GM18907 (cell line): ENCODE data around the gene MPP3.
"Not testable (repeated sequence)": the region's sequence is repeated elsewhere in the genome, so short reads cannot be mapped to it uniquely, and the experiment has no call there.

Source experiments
- ATAC-seq: cut with Tn5 transposase; IDR thresholded peaks from one replicate; pipeline ENCODE4 v1.9.1; 2021; ENCODE audit warnings: mild to moderate bottlenecking, moderate library complexity; ENCODE audit not compliant: unreplicated experiment

The MPP3 gene

DNA sequence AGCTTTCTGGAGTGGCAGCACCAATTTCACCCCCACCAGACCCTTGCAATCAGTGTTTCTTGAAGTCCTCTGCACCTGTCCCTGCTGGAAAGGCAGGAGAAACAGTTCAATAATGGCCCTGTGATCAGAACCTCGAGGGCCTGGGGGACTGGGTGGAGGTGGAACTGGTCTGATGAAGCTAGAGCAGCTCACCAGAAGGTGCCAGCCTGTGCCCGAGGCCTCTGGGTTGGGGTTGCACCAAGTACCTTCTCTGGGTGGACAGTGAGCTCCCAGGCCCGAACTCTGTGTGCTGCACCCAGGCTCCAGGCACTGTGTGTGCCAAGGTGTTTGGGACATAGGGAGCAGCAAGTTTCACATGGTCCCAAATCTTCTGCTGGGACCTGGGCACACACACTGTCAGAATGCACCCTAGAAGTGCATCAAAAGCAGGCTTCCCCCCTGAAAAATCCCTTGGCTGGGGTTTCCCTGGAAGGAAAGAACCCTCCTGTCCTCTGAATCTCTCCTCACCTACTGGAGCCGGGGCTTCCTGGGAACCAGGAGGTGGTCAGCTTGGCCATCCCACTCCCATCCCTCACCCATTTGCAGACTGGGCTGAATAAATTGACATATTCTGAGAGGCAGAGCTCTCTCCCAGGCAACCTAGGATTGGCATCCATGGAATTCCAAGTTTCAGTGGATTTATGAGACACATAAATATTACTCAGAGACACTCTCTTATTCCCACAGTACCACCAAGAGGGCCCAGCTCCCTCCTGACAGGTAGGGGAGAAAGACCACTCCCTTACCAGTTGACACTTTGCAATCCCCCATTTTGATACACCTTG lies 31.4 kb upstream of the MPP3 start:
- ATAC-seq, result no peak

DNA sequence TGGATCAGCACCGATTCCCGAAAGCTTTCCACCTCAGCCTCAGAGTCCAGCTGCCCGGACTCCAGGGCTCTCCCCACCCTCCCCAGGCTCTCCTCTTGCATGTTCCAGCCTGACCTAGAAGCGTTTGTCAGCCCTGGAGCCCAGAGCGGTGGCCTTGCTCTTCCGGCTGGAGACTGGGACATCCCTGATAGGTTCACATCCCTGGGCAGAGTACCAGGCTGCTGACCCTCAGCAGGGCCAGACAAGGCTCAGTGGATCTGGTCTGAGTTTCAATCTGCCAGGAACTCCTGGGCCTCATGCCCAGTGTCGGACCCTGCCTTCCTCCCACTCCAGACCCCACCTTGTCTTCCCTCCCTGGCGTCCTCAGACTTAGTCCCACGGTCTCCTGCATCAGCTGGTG lies 29.0 kb upstream of the MPP3 start:
- ATAC-seq, result no peak

DNA sequence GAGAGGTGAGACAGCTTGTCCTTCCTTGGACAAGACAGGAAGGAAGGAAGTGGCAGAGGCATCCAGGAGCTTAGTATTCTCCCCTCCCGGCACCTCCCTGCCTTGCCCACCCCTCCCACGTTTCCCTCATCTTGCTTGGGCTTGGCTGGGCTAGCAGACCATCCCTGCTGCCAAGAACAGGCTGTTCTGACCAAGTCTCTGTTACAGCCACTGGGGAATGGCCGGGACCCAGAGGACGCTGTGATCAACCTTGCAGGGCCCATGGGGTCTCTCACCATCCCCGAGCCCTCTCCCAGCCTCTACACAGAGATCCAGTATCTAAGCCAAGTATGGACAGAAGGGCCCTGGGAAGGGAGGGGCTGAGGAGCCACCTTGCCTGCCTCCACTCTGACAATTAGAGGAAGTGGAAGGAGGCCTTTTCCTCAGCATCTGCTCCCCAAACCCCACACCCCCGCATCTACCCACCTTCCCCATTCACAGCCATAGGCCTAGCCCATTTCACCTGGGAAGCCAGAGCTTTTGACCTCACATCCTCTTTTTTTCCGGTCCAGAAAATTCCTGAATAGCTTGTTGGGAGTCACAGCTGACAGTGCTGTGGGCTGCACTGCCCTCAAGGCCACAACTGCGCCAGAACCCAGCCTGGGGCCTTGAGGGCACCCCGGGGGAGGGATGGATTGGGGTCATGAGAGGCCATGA lies 28.1 kb upstream of the MPP3 start:
- no peak for ATAC-seq

DNA sequence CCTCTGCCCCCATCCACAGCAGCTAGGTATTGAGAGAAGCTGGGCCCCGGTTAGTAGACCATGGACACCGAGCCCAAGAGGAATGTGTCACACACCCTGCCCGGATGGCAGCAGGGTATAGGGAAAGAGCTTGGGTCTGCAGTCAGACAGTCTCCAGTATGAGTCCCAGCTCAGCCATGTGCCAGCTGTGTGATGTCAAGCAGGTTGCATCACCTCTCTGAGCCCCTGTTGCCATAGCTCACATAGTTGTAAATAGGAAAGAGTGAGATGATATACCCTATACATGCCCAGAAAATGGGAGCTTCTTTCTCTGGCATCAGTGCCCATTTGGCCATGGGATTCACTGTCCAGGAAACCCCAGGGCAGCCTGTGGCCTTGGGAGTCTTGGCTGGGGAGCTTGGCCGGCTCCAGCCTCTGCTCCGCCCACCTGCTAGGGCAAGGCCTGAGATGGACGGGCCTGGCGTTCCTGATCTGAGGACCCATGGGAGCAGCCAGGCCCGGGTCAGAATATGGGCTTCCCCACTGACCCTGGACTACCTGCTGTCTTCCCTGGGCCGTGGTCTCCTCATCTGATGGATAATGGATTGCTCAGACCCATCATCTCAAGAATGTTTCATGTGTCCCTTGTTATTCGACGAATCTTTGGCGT lies 27.3 kb upstream of the MPP3 start:
- ATAC-seq, result no peak

DNA sequence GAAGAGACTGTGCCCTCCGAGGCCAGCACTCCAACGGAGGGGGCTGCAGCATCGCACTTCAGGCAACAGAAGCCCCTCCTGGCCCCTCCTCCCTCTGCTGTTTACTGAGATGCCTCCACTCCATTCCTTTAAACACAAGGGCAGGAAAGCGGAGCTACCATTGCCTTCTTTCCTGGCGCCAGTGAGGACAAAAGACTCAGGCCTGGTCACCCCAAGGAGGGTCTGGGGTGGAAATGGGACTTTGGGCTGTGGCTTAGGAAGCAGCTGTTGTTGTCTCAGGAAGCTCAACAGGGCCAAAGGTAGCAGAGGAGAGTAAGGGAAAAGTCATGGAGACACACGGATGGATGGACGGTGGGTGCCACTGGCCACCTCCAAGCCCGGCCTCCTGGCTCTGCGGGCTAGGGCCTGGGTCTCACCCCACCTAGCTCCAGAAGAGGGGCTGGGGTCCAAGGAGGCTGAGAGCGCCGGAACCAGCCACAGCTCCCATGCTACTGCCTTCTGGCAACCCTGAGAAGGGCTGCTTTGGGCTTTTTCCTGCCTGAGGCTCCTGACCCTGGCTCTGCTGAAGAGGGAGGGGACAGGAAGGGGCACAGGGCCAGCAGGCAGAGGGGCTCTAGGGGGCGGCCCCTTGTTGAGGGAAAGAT lies 25.1 kb upstream of the MPP3 start:
- no peak for ATAC-seq

DNA sequence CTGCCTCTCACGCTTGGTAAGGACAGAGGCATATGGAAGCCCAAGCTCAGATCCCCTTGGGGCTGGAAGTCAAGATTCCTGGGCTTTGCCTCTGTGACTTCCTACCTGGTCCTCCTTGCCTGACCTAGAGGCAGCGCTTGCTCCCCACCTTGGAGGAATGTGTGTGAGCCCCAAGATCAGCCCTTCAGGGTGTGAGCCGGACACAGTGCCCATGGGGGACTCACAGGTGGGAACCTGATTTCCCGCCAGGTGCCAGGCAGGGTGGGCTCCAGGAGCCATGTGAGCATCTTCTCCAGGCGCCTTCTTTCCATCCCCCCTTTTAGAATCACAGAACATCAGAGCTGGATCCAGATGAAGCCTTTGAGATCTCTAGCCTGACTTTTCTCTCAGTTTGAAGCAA lies 24.2 kb upstream of the MPP3 start:
- ATAC-seq, result no peak

DNA sequence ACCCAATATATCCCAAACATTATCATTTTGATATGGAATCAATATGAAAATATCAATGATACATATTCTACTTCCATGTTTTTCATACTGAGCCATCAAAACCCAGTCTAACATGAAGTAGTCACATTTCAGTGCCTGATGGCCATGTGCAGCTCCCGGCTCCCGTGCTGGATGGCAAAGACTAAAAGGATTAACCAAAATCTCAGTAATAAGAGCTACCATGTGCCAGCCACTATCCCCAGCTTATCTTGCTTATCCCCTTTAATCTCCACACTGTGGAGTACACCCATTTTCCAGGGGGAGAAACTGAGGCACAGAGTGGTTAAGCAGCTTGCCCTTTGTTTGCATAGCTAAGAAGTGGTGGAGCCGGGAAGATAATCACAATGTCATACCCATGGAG lies 23.2 kb upstream of the MPP3 start:
- no peak for ATAC-seq

DNA sequence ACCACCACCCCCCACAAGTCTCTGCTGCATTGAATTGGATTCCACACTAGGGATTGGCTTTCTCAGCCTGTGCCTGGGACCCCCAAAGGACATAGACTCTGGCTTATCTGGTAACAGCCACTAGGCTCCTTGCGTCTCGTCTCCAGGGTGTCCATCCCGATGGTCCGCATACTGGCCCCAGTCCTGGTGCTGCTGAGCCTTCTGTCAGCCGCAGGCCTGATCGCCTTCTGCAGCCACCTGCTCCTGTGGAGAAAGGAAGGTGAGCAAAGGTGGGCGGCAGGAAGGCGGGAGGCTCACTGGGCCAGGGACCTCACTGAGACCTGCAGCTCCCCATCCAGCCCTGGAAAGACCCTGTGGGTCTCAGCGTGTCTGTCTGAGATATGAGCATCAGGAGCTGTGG lies 22.1 kb upstream of the MPP3 start:
- no peak for ATAC-seq

DNA sequence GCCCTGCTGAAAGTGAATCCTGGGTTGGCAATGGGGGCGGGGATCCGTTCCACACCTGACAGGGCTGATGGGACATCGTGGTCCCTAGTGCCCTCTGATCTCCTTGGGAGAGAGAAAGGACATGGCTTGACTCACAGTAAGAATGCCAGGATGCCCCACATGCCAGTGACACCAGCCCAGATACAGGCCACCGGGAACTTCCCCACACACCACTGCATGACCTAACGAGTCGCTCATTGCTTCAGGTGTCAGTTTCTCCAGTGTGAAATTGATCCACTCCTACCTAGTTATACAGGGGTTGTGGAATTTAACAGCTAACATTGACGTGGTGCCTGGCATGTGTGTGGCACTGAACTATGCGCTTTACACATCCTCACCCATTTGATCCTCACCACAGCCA lies 21.6 kb upstream of the MPP3 start:
- no peak for ATAC-seq

DNA sequence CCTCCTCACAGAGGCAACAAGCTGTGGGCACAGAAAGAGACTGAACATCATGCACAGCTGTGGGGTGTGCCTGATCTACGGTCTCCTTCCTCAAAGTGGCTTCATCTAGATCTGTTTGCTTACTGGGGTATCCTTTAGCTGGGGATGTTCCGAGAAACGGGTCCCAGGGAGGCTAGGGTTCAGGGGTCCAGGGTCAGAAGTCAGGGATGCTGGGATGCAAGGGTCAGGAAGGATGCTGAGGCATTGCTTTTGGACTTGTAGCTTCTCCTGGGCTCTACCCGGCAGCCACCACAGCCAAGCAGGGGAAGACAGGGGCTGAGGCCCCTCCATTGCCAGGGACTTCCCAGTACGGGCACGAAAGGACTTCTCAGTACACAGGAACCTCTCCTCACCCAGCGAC lies 20.6 kb upstream of the MPP3 start:
- ATAC-seq, result no peak

DNA sequence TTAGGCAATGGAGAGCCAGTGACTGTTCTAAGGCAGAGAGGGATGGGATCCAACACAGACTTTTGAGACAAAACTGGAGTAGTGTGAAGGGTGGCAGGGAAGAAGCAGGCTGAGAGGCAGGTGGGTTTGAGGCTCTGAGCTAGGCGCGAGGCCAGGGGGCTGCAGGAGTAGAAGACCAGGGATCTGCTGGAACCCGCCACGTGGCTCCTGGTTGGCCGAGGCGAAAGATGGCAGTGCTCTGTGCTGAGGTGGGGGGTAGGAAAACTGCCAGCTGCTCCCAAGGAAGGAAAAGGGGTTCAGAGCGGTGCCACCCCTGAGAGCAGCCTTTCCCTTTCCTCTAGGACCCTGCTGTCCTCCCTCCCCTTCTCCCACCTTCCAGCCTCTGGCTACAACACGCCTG lies 19.6 kb upstream of the MPP3 start:
- ATAC-seq, result no peak

DNA sequence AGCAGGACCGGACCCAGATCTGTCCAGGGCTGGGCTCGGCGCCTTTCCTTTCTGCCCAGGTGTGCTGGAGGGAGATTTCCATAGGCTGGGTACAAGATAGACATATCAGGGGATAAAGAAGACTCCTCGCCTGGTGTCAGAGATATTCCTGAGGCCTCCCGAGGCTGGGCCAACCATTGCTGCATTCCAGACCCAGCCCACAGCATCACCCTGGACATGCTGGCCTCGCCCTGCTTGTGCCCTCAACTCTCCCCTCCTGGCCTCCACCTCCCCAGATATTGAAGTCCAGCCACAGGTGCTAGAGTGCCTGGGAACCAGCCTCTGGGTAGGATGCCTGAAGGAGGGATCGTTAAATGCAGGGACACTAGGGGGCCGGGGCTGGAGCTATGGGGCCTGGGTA lies 16.2 kb upstream of the MPP3 start:
- no peak for ATAC-seq

DNA sequence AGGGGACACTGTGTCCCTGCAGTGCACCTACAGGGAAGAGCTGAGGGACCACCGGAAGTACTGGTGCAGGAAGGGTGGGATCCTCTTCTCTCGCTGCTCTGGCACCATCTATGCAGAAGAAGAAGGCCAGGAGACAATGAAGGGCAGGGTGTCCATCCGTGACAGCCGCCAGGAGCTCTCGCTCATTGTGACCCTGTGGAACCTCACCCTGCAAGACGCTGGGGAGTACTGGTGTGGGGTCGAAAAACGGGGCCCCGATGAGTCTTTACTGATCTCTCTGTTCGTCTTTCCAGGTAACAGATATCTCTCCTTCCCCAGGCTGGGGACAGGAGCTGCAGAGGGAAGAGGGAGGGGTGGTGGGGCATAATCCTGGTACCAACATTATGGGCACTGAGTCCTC lies 15.7 kb upstream of the MPP3 start:
- ATAC-seq, result no peak

DNA sequence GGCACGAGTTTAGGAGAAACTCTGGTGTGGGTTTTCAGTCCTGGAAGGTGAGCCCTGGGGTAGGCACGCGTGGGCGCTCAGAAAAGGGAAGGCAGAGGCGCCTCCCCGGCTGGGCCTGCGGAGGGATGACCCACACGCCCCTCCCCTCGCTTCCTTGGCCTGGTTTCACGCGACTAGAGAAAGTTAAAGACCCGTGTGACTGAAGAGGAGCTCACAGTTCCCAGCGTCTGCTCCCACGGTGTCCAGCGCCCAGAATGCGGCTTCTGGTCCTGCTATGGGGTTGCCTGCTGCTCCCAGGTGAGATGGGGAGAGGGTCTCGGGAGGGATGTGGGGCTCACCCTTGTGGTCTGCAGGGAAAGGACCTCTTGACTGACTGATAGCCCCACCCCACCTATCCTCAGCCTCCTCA lies 14.0 kb upstream of the MPP3 start, which contains the start of gene CD300LG:
Gene CD300LG (plus strand): TSS at position 214 of the 409 bp plus-strand sequence. CDS start 41 bp downstream, at position 255.
- ATAC-seq, result no peak

DNA sequence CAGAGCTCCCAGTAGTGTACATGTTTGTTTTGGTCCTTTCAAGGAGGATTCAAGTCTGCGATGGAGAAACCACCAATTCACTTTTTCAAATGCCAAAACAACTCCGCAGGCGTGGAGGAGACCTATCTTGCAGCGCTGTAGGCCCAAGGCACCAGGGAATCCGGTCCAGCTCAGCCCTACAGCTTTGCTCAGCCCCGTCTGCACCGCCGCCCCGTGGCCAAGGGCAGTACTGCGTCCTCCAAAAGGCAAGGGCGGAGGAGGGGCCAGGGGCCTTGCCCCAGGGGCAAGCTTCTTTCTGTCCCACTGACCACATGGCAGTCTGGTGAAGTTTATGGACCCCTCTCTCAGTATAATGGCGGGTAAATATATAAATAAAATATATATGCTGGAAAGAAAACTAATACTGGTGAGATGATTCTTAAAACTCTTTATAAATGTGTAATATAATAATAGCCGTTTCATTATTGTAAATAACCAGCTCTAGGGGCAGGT lies 13.3 kb upstream of the MPP3 start:
- peak; percentile 48 for ATAC-seq

DNA sequence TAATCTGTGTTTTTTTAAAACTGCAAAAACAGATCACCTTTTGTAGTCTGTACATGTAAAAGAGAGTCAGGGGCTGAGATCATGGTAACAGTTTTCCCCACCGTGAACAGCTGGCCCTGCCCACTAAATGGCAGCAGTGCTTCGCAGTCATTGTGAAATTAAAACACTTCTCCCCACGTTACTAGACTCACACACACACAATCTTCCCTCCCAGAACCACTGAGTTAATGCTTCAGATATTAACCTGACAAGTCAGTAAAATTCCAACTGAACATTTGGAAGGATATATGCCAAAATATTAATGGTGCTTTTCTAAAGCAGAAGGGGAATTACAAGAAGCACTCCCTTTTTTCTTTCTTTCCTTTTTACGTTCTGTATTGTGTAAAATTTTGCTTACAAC lies 12.8 kb upstream of the MPP3 start:
- no peak for ATAC-seq

DNA sequence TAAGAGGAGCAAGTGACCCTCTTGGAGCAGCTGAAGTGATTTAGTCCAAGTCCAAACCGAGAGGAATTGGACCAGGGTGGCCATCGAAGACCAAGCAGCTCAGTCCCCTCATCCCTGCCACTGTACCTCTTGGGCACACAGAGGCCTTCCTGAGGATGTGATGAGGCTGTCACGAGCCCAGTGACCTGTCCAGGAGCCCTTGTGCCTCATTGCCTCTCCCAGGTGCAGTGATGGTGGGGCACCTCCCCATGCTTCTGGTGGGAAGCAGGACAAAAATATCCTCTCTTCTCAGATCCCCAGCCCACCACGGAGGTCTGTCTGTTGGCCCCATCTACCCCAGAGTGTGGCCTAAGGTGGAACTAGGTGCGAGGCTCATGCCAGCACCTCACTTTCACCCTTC lies 11.3 kb upstream of the MPP3 start:
- ATAC-seq, result no peak

DNA sequence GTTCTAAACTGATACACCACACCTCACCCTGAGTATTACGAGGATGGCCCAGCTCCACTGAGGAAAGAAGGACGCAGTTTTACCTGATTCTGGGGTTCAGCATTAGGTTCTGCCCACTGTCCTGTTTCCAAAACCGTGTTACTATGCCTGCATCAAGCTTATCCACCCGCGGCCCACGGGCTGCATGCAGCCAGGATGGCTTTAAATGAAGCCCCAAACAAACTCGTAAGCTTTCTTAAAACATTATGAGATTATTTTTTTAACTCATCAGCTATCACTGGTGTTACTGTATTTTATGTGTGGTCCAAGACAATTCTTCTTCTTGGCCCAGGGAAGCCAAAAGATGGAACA lies 10.0 kb upstream of the MPP3 start:
- ATAC-seq, result no peak

DNA sequence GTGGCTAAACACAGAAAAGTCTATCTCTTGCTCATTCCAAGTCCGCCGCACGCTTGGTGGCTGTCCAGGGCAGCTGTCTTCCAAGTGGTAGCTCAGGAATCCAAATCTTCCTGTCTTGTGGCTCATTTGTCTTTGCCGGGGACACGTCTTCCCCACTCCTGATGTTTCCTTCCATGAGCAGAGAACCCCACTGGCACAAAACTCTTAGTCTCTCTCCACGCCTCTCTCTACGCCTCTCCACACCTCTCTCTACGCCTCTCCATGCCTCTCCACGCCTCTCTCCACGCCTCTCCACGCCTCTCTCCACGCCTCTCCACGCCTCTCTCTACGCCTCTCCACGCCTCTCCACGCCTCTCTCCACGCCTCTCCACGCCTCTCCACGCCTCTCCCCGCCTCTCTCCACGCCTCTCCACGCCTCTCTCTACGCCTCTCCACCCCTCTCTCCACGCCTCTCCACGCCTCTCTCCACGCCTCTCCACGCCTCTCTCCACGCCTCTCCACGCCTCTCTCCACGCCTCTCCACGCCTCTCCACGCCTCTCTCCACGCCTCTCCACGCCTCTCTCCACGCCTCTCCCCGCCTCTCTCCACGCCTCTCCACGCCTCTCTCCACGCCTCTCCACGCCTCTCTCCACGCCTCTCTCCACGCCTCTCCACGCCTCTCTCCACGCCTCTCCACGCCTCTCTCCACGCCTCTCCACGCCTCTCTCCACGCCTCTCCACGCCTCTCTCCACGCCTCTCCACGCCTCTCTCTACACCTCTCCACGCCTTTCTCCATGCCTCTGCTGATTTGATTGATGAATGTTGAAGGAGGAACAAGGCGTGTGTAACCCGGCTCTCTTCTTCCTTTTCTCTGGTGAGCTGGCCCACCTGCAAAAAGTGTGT lies 9.4 kb upstream of the MPP3 start:
- not testable (repeated sequence) for ATAC-seq

DNA sequence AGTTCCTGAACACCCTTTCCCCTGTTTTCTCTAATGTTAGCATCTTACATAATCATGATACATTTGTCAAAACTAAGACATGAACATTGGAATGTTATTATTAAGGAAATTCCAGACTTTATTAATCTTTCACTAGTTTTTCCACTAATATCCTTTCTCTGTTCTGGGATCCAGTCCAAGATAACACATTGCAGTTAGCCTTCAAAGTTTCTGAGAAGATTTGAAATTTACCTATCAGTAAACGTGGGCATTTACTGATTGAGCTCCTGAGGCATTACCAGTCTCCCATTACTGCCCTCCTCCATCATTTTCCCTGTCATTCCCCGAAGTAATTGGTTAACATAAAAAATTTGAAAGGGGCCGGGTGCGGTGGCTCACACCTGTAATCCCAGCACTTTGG lies 8.3 kb upstream of the MPP3 start:
- ATAC-seq, result no peak
